Activated CD4-positive, alpha-beta T cell treated with anti-CD3 and anti-CD28 coated beads, Interleukin-2, amount 10 ng/mL, durations not matched to agents 24 days and 14 days (primary cell): ENCODE data around the gene SMURF1. TPM values are rescaled to one million over a fixed set of nuclear protein-coding genes. Genes with fewer than 3 reads are reported as not detected.

Experiments used
- DNase-seq: peaks from one replicate; pipeline ENCODE4 v3.0.0; 2022
- H3K27ac Mint-ChIP-seq: one replicate; pipeline ENCODE4 v1.8.0; 2022; ENCODE audit warnings: mild to moderate bottlenecking, mixed read lengths
- H3K27me3 Mint-ChIP-seq: one replicate; pipeline ENCODE4 v1.8.0; 2022; ENCODE audit warnings: mixed read lengths
- H3K36me3 Mint-ChIP-seq: one replicate; pipeline ENCODE4 v1.8.0; 2022; ENCODE audit warnings: low read depth, mild to moderate bottlenecking, mixed read lengths
- H3K4me1 Mint-ChIP-seq: one replicate; pipeline ENCODE4 v1.8.0; 2021; ENCODE audit warnings: mixed read lengths
- H3K4me3 Mint-ChIP-seq: one replicate; pipeline ENCODE4 v1.8.0; 2022; ENCODE audit warnings: mild to moderate bottlenecking, moderate library complexity, mixed read lengths
- H3K9me3 Mint-ChIP-seq: one replicate; pipeline ENCODE4 v1.8.0; 2021; ENCODE audit warnings: mixed read lengths
- intact Hi-C: fragments of 100-400 bp; cut with micrococcal nuclease; formaldehyde crosslinking; loops from one replicate; pipeline ENCODE4 v1.15.1; 2023
- total RNA-seq: library from RNA; stranded (reverse); gene quantifications from 2 replicates; pipeline ENCODE4 v1.2.3, GENCODE V29; 2022

The SMURF1 gene
- total RNA-seq, 1 donor from 2014 or later: 12.5 TPM

DNA sequence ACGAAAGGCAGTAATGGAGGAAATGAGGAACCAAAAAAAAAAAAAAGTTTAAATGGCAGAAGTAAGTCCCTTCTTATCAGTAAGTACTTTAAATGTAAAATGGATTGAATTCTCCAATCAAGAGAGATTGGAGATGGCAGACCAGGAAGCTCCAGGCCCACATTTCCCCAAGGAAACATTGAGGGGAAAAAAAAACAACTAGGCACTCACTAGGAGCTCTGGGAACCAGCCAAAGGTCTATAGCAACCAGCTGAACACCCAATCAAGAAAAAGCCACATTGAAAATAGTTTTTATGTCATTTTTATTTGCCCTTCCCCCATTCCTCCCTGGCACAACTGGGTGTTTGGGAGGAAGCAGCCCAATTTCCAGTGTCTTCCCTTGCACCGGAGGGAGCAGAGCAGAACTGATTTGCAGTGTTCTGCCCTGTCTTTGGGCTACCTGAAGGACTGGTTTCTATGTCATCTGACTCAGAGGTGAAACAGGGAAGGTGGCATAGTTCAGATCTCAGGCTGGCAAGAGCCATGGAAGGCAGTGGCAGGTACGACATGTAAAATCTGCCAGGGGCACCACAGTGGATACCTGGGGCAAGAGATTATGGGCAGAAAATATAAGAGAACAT, 121.9 kb downstream of the SMURF1 start:
- intact Hi-C loops: no loop called here
- H3K36me3 Mint-ChIP-seq: peaks cover 33% of the 10 kb centered on the region
- H3K4me1 Mint-ChIP-seq: no peaks in the 10 kb centered on the region
- no peak overlapping the region for H3K4me3 Mint-ChIP-seq
- no peaks in the 10 kb centered on the region for H3K9me3 Mint-ChIP-seq
- no peak overlapping the region for H3K27ac Mint-ChIP-seq
- DNase-seq: no peak
- no peaks in the 10 kb centered on the region for H3K27me3 Mint-ChIP-seq

DNA sequence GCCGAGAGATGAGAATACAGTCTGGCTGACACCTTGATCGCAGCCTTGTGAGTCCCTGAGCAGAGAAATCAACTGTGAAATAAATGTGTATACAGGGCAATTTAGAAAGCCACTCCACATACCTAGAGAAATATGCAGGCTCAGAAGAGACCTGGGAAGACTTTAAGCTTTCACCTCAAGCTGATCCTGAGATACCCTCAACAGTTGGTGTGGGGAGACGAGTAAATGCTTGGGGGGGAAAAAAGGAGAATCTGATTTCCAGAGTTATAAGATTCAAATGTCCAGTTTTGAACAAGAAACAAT, 123.5 kb downstream of the SMURF1 start:
- Mint-ChIP-seq H3K27me3 (no peaks in the 10 kb centered on the region), H3K27ac (no peak overlapping the region), H3K9me3 (no peaks in the 10 kb centered on the region), H3K4me1 (peaks cover 2% of the 10 kb centered on the region), H3K36me3 (peaks cover 45% of the 10 kb centered on the region), H3K4me3 (no peak overlapping the region)
- DNase-seq: no peak
- intact Hi-C loops: no loop called here

- H3K4me3 Mint-ChIP-seq: no peak overlapping the region
- H3K36me3 Mint-ChIP-seq: peaks cover 49% of the 10 kb centered on the region
- H3K27me3 Mint-ChIP-seq: no peaks in the 10 kb centered on the region
- no peak overlapping the region for H3K27ac Mint-ChIP-seq
- intact Hi-C loops: no loop called here
- peaks cover 2% of the 10 kb centered on the region for H3K4me1 Mint-ChIP-seq
- DNase-seq: no peak
- H3K9me3 Mint-ChIP-seq: no peaks in the 10 kb centered on the region
Measured at GRCh38 chr7:99019523-99020412, 124.1 kb downstream of the SMURF1 start.

- intact Hi-C loops: no loop called here
- DNase-seq: no peak
- H3K36me3 Mint-ChIP-seq: peaks cover 66% of the 10 kb centered on the region
- no peak overlapping the region for H3K4me3 Mint-ChIP-seq
- peaks cover 2% of the 10 kb centered on the region for H3K4me1 Mint-ChIP-seq
- no peak overlapping the region for H3K27ac Mint-ChIP-seq
- no peaks in the 10 kb centered on the region for H3K9me3 Mint-ChIP-seq
- no peaks in the 10 kb centered on the region for H3K27me3 Mint-ChIP-seq
Measured at GRCh38 chr7:99016196-99016595, 127.7 kb downstream of the SMURF1 start.

DNA sequence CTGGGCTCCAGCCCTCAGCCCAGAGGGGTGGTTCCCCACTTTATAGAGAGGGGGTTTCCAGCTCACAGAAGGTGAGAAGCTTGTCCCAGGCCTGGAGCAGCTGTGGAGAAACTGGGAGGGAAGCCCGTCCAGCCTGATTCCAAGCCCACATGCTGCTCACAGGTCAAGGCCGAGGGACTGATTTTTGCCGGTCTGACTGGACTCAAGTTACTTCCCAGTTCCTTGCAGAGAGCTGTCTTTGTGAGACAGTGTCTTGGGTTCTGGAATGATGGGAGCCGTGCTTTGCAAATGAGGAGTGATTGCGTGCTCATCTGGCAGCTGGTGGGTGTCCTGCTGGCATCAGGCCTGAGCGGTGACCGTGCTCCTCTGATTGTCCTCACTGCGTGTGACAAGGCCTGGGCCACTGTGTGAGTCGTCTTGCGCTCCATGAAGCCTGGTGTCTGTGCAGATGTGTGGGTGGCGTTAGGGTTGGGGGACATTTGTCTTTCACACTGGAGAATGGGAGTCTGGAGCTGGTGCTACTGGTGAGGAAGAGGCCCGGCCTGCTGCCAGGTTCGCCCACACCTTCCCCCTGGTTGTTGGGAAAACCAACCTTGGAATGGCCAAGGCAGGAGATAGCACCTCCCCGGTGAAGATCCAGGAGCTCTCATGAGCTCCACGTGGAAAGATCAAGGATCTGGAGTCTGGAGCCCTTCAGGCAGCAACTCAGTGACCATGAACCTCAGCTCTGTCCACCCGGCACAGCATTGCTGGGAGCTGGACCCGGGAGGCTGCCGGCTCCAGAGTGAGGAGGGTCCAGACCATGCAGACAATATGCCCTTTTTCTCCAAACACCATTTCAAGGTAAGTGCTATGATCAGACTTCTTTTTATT, 129.6 kb downstream of the SMURF1 start:
- Mint-ChIP-seq H3K4me3 (no peak overlapping the region), H3K27ac (no peak overlapping the region), H3K9me3 (no peaks in the 10 kb centered on the region), H3K36me3 (peaks cover 61% of the 10 kb centered on the region), H3K27me3 (no peaks in the 10 kb centered on the region), H3K4me1 (peaks cover 2% of the 10 kb centered on the region)
- intact Hi-C loops: no loop called here
- DNase-seq: no peak

DNA sequence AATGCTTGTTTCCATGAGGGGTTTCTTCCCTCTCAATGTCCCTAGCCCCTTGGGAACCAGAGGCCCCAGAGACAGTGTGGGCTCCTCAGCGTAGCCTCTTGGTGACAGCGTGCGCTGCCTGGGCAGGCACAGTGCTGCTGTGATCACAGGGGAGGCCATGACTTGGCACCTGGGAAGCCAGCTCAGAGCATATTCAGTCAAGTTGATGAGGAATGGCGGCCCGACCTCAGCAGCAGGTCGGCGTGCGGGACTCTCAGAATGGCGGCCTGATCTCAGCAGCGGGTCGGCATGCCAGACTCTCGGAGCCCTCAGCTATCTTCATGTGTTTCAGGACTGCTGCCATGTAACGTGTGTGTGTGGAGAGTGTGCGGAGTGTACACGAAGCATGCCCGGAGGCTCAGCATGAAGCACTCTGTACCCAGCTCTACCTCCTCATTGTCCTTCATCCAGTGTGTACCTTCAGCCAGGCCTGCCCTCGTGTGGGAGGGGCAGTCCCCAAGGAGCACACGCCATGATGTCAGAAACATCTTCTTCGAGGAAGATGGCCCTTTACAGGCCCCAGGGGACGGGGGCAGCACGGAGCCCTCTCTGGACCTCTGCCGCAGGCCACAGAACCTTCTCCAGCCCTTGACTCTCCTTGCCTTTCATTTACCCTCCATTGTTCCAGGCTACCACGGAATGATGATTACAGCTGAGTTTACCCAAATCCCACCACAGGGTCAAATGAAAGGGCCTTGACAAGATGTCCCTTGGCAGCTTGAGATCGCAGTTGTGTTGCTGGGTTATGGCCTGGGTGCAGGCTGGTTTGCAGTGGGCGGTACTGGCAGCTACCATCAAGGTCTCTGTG, 130.4 kb downstream of the SMURF1 start:
- Mint-ChIP-seq H3K27me3 (no peaks in the 10 kb centered on the region), H3K36me3 (peaks cover 60% of the 10 kb centered on the region), H3K9me3 (no peaks in the 10 kb centered on the region), H3K4me3 (no peak overlapping the region), H3K4me1 (peaks cover 2% of the 10 kb centered on the region), H3K27ac (no peak overlapping the region)
- intact Hi-C loops: no loop called here
- DNase-seq: no peak

- Mint-ChIP-seq H3K36me3 (peaks cover 63% of the 10 kb centered on the region), H3K4me1 (peaks cover 2% of the 10 kb centered on the region), H3K9me3 (no peaks in the 10 kb centered on the region), H3K27ac (no peak overlapping the region), H3K27me3 (no peaks in the 10 kb centered on the region), H3K4me3 (no peak overlapping the region)
- no peak for DNase-seq
- intact Hi-C loops: no loop called here
Measured at GRCh38 chr7:99012722-99013121, 131.2 kb downstream of the SMURF1 start.

DNA sequence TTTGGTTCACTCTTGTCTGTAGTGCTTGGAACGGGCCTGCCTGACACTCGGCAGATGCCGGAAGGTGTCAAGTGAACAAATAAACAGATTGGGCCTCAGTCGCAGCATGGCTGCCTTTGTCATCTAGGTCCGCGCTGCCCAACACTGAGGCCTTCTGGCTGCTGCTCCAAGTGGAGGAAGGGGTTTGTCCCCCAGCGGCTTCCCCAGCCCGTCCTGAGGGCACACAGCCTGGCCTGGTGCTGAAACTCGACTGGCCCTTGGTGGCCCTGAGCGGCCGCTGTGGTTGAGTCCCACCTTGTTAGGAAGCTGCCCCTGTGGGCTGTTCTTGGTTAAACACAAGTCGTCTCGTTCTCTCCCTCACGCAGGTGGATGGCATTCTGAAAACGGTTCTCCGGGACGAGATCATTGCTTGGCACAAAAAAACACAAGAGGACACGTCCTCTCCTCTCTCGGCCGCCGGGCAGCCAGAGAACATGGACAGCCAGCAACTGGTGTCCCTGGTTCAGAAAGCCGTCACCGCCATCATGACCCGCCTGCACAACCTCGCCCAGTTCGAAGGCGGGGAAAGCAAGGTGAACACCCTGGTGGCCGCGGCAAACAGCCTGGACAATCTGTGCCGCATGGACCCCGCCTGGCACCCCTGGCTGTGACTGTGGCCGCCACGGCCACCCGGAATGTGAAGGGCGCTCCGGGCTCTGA, 132.1 kb downstream of the SMURF1 start:
- intact Hi-C loops: no loop called here
- Mint-ChIP-seq H3K27me3 (no peaks in the 10 kb centered on the region), H3K36me3 (peaks cover 61% of the 10 kb centered on the region), H3K27ac (no peak overlapping the region), H3K9me3 (no peaks in the 10 kb centered on the region), H3K4me1 (peaks cover 2% of the 10 kb centered on the region), H3K4me3 (no peak overlapping the region)
- DNase-seq: no peak

DNA sequence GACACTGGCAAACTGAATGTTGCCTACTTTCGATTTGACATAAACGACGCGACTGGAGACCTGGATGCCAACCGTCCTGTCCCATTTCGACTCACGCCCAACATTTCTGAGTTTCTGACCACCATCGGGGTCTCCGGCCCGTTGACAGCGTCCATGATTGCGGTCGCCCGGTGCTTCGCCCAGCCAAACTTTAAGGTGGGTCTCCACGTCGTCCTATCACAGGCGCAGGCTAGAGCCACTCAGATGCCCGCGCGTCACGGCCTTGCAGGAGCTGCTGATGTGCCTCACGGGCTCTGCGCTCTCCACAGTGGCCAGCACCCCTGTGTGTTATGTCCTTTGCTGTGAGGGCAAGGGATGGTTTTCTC, 132.6 kb downstream of the SMURF1 start:
- intact Hi-C loops: no loop called here
- H3K27ac Mint-ChIP-seq: no peak overlapping the region
- DNase-seq: no peak
- peaks cover 60% of the 10 kb centered on the region for H3K36me3 Mint-ChIP-seq
- H3K4me1 Mint-ChIP-seq: peaks cover 1% of the 10 kb centered on the region
- H3K4me3 Mint-ChIP-seq: no peak overlapping the region
- H3K9me3 Mint-ChIP-seq: no peaks in the 10 kb centered on the region
- no peaks in the 10 kb centered on the region for H3K27me3 Mint-ChIP-seq

DNA sequence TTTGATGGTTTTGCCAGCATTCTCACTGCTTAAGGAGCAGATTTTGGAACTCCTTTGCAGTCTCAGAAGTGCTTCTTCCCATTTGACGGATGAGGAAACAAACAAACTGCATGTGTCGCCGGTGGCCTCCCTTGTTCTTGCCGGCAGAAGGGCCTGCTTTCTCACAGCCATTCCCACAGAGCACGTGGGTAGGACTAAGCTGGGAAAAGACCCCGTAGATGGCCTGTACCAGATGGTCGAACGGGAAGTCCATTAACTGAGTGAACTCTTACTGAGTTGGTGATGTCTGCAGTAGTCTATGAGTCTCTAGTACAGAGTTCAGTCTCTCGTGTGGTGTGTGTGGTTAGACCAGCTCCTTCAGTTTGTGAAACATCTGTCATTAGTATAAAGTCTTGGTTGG, 133.6 kb downstream of the SMURF1 start:
- no peak overlapping the region for H3K4me3 Mint-ChIP-seq
- no peak for DNase-seq
- H3K27ac Mint-ChIP-seq: no peak overlapping the region
- no peaks in the 10 kb centered on the region for H3K27me3 Mint-ChIP-seq
- H3K4me1 Mint-ChIP-seq: no peaks in the 10 kb centered on the region
- intact Hi-C loops: no loop called here
- H3K9me3 Mint-ChIP-seq: no peaks in the 10 kb centered on the region
- peaks cover 58% of the 10 kb centered on the region for H3K36me3 Mint-ChIP-seq

DNA sequence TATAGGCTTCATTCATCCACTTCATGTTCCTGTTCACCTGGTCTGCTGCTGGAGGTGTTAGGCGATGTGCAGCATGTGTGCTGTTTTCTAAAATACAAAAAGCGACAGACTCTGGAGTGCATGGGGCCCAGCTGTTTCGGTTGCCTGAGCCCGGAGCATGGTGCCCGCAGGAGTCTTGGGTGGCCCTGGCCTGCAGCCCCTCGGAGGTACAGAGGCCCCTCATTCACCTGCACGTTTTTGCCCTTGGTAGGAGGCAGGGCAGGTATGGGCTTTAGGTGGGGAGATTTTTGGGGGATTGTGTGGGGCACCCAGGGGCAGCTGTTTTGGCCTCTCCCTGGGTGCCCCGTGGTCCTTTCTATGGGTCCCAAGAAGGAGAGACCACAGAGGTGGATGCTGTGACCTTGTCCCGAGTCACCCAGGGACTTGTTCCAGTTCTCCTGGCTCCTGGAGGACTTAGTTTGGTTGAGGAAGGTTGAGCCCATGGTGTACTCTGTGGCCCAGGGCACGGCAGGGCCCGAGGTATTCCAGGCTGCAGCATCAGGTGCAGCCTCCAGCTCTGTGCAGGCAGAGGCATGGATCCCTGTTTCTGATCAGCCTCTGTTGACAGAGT, 134.9 kb downstream of the SMURF1 start:
- Mint-ChIP-seq H3K36me3 (peaks cover 53% of the 10 kb centered on the region), H3K27ac (no peak overlapping the region), H3K27me3 (no peaks in the 10 kb centered on the region), H3K4me3 (no peak overlapping the region), H3K4me1 (no peaks in the 10 kb centered on the region), H3K9me3 (no peaks in the 10 kb centered on the region)
- DNase-seq: no peak
- intact Hi-C loops: no loop called here

- Mint-ChIP-seq H3K4me3 (no peak overlapping the region), H3K36me3 (peaks cover 50% of the 10 kb centered on the region), H3K27ac (no peak overlapping the region), H3K27me3 (no peaks in the 10 kb centered on the region), H3K4me1 (no peaks in the 10 kb centered on the region), H3K9me3 (no peaks in the 10 kb centered on the region)
- intact Hi-C loops: no loop called here
- DNase-seq: no peak
Measured at GRCh38 chr7:99008181-99008631, 135.7 kb downstream of the SMURF1 start.
